RWPE1 (cell line): ENCODE measurements around the gene RASGRP2.
A peak's percentile ranks its signal among the peaks of the same experiment; 100 is the strongest.

Source experiments
- CTCF ChIA-PET: fragments of 350-600 bp; sonication (Branson Sonifier 250); formaldehyde crosslinking; extraction: SDS; loops from one replicate; lab custom pipeline; 2021; lab: Yijun Ruan, JAX
- POLR2A ChIA-PET: fragments of 400-600 bp; formaldehyde crosslinking; extraction: SDS; loops from one replicate; lab custom pipeline; 2020; ENCODE audit warnings: antibody characterized with exemption; ENCODE audit not compliant: low non-redundant PET; lab: Yijun Ruan, JAX
- DNase-seq: peaks from one replicate; pipeline ENCODE4 v3.0.0; 2012; ENCODE audit warnings: low spot score
- H3K27ac ChIP-seq: fragments of 450-650 bp; 2 replicates; pipeline ENCODE4 v1.5.1; 2017
- TF ChIP-seq, protein P1 (sequence below): fragments of 450-650 bp; conservative IDR thresholded peaks from 2 replicates; pipeline ENCODE4 v1.5.1; 2017; ENCODE audit warnings: low read depth, mild to moderate bottlenecking

The RASGRP2 gene

GRCh38 chr11:64726867-64727530, 16.9 kb downstream of the RASGRP2 start:
- TF ChIP-seq, protein P1, sequence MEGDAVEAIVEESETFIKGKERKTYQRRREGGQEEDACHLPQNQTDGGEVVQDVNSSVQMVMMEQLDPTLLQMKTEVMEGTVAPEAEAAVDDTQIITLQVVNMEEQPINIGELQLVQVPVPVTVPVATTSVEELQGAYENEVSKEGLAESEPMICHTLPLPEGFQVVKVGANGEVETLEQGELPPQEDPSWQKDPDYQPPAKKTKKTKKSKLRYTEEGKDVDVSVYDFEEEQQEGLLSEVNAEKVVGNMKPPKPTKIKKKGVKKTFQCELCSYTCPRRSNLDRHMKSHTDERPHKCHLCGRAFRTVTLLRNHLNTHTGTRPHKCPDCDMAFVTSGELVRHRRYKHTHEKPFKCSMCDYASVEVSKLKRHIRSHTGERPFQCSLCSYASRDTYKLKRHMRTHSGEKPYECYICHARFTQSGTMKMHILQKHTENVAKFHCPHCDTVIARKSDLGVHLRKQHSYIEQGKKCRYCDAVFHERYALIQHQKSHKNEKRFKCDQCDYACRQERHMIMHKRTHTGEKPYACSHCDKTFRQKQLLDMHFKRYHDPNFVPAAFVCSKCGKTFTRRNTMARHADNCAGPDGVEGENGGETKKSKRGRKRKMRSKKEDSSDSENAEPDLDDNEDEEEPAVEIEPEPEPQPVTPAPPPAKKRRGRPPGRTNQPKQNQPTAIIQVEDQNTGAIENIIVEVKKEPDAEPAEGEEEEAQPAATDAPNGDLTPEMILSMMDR: no peak
- POLR2A ChIA-PET: no interaction called here
- no peak for DNase-seq
- CTCF ChIA-PET: interaction anchor here (0.6 to 0.7 kb wide), 4 partner anchors 76 to 320 kb away, joined by 3 to 5 read pairs (median 4); no protein-coding TSS in a partner anchor
- no peak overlapping the region for H3K27ac ChIP-seq

- DNase-seq: no peak
- no peak overlapping the region for H3K27ac ChIP-seq
- ChIA-PET CTCF (interaction anchor here (0.9 kb wide), 1 partner anchor 33 kb away, joined by 3 read pairs; no protein-coding TSS in a partner anchor), POLR2A (no interaction called here)
- TF ChIP-seq, protein P1: no peak
These were observed 17.7 kb downstream of the RASGRP2 start for GRCh38 chr11:64726211-64726641.

GRCh38 chr11:64724863-64725532, 18.9 kb downstream of the RASGRP2 start:
- TF ChIP-seq, protein P1: no peak
- ChIA-PET CTCF (interaction anchor here (0.9 to 1.3 kb wide), 2 partner anchors 30 to 46 kb away, joined by 3 to 4 read pairs; no protein-coding TSS in a partner anchor), POLR2A (no interaction called here)
- no peak for DNase-seq
- no peak overlapping the region for H3K27ac ChIP-seq

GRCh38 chr11:64723907-64724862, 19.8 kb downstream of the RASGRP2 start:
- no peak for DNase-seq
- TF ChIP-seq, protein P1: no peak
- CTCF ChIA-PET: interaction anchor here (0.5 to 1.3 kb wide), 3 partner anchors 15 to 50 kb away, joined by 3 to 7 read pairs (median 4); no protein-coding TSS in a partner anchor
- H3K27ac ChIP-seq: no peak overlapping the region
- POLR2A ChIA-PET: no interaction called here

DNA sequence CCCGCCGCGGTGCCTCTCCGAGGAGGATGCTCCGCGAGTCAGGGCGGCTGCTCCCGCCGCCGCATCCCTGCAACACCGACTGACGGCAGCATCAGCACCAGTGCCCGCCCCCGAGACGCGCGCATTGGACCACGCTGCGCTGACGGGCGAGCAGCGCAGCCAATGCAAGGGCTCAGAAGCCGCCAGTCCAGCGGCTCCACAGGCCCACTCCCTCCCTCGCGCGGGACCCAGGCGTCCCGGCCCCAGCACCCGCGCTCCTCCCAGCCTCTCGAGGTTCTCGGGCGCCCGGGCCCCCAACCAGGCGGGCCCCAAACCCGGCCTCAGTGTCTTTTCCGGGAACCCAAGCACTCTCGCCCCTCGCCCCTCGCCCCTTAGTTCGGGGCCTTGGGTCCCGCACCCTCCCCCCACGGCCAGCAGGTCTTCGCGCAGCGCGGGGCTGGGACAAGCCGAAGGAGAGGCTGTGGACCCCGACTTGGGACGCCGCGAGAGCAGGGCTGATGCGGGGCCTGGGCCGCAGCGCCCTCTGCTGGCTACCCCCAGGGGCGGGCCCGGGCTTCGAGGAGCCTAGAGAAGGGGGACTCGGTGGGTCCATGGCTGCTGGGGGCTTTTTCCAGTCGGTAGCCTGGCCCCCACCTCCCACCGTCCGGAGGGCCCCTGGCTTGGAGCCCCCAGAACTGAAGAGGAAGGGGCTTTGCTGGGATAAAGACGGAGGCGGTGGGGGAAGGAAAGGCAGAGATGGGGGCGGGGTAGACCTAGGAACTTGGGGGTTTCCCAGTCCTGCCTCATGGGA, 20.6 kb downstream of the RASGRP2 start, which contains the start of gene NRXN2:
Gene NRXN2, minus strand, starts transcription at position 81 of the 790 bp plus-strand sequence. CDS start 9,498 bp downstream, outside the sequence.
- no peak within 1 kb of the TSS for H3K27ac ChIP-seq
- DNase-seq: peak; percentile 95
- ChIA-PET CTCF (interaction anchor here (1.3 kb wide), 1 partner anchor 44 kb away, joined by 3 read pairs; no protein-coding TSS in a partner anchor), POLR2A (no interaction called here)
- TF ChIP-seq, protein P1: peak; percentile 96
